HG02840 (cell line): ENCODE results near the gene CHORDC1.
"Not testable (repeated sequence)": the region's sequence is repeated elsewhere in the genome, so short reads cannot be mapped to it uniquely, and the experiment has no call there.

Experiments used
- ATAC-seq: cut with Tn5 transposase; IDR thresholded peaks from one replicate; pipeline ENCODE4 v1.9.1; 2021; ENCODE audit warnings: mild to moderate bottlenecking, moderate library complexity, moderate number of reproducible peaks; ENCODE audit not compliant: unreplicated experiment, low FRiP score

Gene CHORDC1

DNA sequence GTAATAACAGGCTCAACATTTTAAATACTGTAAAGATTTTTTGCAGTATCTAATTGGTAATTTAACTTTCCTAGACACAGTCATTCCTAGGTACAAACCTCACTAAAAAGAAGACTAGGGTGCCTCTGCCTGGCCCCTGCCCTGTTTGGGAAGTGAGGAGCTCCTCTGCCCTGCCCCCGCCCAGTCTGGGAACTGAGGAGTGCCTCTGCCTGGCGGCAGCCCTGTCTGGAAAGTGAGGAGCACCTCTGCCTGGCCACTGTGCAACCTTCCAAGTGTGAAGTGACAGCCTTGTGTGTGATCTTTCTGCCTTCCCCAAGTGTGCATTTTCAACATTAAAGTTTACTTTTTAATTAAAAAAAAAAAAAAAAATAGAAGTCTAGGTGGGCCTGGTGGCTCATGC is 4.2 kb downstream of the CHORDC1 start:
- ATAC-seq, result no peak

DNA sequence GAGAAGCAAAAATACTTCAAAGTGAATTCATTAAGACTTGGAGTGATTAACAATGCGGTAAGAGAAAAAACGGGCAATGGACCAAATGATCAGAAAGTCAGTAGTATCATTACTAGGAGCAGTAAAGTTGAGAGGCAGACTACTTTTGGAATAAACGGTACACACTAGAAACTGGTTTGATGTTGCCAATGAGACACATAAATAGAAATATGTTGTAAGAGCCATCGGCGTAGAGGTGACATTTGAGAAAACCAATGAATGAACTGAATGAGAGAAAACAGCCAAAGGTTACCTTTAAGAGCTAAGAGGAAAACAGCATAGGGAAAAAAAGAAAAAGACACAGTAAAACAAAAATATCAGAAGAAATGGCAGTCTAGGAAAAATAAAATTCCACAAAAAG is 6.2 kb downstream of the CHORDC1 start:
- ATAC-seq, result no peak

DNA sequence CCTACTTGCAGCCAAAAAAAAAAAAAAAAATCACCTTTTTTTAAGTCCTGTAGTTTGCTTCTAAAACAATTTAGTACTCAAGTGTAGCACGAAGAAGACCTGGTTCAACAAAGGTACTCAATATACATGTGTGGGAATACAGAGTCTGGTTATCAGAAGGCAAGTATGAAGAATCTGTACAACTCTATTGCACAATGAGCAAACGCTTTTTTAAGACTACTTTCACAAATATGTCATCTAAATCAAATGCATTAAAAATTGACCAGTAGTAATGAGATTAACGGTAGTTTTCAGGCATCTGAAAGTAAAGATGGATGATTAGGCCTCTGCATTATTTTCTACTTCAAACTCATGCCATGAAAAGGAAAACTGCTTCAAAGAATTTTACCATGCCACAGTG is 9.5 kb downstream of the CHORDC1 start:
- ATAC-seq, result no peak

DNA sequence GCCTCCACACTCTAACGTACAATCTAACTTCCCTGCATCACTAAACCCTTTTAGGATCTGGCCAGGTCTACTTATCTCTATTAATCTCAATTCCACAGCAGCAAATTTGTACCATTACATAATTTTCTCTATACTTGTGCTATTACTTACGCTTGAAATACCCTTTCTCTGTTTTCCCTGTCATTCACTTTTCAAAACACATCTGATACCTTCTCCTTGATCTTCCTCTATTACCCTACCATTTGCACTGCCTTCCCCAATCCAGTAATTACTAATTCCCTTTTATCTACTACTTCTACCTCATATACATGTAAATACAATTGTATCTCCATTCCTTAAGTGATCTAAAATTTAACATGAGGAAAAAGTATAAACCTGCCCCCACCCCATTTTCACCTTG is 14.0 kb downstream of the CHORDC1 start:
- no peak for ATAC-seq

DNA sequence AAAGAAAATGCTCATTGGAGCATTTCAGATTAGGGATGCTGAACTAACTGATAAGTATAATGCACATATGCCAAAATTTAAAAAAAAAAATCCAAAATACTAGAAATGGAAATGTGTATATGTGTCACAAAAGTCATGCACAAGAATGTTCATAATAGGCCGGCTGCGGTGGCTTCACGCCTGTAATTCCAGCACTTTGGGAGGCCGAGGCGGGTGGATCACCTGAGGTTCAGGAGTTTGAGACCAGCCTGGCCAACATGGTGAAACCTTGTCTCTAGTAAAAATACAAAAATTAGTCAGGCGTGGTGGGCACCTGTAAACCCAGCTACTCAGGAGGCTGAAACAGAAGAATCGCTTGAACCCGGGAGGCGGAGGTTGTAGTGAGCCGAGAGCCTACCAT is 14.9 kb downstream of the CHORDC1 start:
- ATAC-seq, result not testable (repeated sequence)

DNA sequence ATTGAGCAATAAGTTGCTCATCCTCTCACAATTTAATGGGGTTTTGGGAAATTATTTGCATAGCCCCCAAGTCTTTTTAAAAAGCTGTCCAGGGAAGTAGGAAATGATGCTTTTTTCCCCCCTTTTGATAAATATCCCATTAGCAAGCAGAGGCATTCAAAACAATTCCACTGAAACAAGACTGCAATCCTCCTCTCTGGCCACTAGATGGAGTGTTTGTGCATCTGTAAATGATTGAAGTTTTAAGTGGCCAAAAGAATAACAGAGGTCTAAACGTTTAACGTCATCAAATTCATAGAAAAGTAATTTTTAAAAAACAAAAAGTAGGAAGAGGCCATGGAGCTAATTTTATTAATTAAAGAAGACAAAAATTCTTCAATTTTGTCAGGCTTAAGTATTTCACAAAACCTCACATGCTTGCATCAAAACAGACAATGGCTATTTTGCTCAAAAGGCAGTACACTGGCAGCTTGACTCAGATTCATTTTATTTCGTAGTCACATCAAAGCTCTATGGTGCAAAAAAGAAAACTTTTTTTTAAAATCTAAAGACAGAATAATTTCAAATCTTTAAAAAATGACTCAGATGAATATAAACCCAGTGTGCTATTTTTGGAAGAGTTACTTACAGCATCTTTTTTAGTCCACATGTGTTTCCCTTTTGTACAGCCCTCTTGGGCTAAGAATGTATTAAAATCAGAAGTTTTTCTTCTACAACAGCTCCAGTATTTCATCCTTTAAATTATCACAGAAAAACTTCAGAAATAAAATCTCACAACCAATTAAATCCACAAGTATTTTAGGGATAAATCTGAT is 17.8 kb downstream of the CHORDC1 start:
- ATAC-seq, result peak; percentile 52

DNA sequence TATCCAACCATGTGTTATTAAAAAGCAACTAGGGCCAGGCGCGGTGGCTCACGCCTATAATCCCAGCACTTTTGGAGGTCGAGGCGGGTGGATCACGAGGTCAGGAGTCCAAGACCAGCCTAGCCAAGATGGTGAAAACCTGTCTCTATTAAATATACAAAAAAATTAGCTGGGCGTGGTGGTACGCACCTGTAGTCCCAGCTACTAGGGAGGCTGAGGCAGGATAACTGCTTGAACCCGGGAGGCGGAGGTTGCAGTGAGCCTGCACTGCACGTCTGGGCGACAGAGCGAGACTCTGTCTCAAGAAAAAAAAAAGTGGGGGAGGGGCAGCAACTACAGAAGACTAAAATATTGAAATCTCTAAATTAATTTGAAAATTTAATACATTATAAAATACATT is 18.4 kb downstream of the CHORDC1 start:
- no peak for ATAC-seq

DNA sequence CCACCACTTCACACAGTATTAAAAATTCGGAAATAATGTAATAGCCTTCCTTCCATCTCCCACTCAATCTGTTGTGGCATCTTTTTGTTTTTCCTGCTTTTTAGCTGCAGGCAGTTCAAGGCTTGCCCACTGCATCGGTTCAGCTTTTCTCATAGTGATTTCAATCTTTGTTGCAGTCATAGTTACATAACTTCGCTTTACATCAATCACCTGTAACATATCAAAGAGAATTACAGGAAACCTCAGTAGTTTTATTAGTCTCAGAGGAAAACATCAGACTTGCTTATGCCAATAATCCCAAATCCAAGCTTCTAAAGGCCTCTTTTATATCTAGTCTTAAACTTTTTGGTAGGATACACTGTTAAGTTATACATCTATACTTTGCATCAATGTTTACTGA is 20.5 kb downstream of the CHORDC1 start:
- no peak for ATAC-seq

DNA sequence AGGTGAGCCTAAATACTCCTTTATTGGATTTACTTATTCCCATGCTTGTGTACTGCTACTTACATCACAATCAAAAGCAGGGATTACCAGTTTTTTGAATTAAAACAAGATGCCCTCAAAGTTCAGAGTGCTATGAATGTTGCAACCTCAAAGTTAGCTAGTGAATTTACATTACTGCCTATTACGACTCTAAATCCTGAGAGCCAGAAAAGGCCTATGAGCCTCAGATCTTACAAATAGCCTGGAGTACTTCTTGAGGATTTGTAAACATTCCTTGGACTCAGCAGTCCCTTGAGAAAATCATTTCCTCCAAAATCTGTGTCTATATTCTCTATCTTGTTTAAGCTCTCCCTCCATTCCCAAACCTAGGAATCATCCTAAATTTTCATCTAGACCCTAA is 25.5 kb downstream of the CHORDC1 start:
- ATAC-seq, result no peak

DNA sequence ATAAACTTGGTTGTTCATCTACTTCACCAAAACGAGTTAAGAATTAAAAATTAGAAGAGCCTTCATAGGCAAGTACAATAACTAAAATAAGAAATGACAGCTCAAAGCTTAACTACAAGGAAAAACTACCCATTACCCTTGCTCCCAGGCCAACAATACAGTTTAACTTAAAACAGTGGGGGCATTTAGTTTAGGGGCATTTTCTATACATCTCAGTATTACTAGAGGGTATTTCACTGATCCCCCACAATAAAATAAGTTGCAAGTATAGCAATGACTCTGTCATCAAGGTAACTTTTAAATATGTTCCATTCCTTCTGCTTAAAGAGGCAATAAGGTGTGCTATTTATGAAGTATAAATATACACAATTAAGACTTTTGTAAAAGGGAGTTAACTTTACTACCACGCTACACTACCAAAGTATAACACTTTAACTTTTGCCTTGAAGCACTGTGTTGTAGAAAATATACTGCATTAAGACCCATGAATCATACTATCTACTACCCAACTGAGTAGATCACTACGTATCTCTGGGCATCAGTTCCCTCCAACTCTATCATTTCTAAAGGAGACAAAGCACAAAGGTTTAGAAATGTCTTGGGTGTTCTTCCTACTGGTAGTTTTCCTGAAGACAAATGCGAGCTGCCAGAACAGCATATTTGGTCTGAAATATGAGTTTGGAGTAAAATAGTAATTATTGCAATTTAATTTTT is 29.8 kb downstream of the CHORDC1 start:
- no peak for ATAC-seq

DNA sequence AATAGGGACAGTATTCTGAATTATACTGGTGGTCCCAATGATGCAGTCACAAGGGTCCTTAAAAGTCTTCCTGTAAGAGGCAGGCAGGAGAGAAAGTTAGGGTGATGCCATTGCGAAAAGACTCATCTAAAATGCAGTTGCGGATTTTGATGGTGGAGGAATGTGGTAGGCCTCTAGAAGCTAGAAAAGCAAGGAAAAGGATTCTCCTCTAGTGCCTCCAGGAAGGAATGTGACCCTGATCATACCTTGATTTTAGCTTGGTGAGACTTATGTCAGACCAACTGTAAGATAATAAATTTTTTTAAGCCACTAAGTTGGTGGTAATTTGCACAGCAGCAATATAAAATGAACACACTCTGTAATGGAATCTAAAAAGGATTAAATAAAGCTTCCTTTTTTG is 33.8 kb downstream of the CHORDC1 start:
- no peak for ATAC-seq

DNA sequence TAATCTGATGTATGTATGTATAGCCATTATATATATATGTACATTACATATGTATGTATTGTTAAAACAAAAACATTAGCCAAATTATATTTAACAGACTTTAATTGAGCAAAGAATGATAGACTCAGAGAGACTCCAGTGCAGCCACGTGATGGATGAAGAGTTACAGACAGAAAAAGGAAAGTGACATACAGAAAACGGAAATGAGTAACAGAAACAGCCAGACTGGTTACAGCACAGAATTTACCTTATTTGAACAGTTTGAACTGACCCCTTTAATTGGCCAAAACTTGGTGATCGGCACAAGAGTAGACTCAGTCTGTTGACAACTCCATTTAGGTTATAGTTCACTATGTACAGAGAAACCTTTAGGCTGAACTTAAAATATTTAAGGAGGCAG is 35.0 kb downstream of the CHORDC1 start:
- ATAC-seq, result no peak

DNA sequence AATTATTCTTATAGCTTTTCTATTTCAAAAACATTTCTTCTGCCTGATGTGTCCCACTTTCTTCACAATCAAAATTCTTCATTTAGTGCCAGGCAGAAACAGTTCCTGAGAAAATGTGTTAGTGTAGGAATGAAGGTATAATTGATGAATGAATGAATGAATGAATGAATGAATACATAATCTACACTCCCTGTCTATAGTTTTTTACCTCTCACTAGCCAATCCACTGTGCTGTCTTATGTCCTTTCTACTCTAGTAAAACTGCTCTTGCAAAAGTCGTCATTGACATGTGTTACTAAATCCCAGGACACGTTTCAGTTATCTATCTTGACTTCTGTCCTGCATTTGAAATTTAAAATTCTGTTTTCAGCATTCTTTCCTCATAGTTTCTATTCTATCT is 42.9 kb downstream of the CHORDC1 start:
- no peak for ATAC-seq

DNA sequence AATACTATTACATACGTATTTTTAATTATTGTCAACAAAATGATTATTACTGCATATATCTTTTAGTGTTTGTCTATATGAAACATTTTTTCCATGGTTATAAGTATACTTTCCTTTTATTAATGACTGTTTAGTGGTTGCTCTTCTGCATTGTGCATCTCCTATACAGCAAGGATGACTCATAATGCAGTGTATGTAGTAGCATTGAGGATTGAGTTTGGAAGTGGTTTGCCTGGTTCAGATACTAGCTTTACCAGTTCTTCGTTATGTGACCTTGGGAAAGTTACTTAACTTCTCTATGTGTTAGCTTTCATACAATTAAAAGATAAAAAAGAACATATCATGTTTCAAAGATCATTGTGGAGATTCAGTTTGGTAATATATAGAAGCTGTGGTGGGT is 44.1 kb downstream of the CHORDC1 start:
- ATAC-seq, result no peak

DNA sequence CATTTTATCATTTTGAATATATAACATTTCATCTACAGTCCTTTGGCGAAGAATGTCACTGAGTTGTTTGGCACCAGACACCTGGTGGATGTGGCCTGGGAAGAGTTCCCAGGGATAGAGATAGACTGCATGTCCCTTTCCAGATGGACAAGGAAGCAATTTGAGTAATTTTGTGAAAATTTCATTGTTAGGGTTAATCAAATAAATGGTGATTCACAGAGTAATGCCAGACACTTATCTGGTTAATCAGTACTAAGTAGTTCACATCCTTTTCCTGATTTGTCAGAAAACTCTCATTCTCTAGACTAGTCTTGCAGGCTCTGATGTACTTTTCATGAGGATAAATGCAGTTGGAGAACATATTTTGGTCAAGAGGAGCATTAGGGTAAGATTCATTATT is 46.8 kb downstream of the CHORDC1 start:
- no peak for ATAC-seq

DNA sequence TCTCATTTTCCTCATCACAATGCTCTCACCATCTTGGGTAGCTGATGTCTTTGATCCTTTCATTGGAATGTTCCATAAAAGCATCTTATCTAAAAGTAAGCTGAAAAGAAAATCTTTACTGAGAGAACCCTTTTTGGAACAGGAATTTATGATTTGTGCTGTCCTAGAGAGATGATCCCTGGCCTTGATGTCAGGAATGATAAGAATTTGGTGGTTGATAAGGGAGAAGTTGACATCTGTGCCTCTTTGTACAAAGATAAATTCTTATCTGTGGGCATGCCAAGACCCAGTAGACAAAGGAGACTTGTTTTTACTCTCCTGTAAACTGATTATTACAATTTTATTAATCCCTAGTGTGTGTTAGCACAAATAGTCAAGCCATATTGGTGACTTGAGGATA is 51.5 kb downstream of the CHORDC1 start:
- ATAC-seq, result no peak

DNA sequence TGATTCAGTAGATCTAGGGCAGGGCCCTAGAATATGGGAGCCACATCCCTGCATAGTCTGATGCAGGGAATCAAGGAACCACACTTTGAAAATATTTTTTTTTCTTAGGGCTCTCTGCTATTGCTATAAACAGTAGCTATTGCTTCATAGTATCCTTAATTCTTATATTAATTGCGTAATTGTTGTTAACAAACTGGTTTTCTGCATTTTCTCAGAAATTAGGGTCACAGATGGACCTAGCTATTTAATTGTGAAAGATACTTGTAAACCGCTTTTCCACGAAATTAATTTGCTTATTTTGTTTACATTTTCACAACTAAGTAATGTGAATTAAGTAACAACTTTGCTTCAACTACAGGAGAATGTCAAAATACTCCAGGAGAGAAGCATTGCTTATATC is 54.3 kb downstream of the CHORDC1 start:
- no peak for ATAC-seq

DNA sequence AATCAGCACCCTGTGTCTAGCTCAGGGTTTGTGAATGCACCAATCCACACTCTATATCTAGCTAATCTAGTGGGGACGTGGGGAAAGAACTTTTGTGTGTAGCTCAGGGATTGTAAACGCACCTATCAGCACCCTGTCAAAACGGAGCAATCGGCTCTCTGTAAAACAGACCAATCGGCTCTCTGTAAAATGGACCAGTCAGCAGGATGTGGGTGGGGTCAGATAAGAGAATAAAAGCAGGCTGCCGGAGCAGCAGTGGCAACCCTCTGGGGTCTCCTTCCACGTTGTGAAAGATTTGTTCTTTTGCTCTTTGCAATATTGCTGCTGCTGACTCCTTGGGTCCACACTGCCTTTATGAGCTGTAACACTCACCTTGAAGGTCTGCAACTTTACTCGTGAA is 55.1 kb downstream of the CHORDC1 start:
- not testable (repeated sequence) for ATAC-seq

DNA sequence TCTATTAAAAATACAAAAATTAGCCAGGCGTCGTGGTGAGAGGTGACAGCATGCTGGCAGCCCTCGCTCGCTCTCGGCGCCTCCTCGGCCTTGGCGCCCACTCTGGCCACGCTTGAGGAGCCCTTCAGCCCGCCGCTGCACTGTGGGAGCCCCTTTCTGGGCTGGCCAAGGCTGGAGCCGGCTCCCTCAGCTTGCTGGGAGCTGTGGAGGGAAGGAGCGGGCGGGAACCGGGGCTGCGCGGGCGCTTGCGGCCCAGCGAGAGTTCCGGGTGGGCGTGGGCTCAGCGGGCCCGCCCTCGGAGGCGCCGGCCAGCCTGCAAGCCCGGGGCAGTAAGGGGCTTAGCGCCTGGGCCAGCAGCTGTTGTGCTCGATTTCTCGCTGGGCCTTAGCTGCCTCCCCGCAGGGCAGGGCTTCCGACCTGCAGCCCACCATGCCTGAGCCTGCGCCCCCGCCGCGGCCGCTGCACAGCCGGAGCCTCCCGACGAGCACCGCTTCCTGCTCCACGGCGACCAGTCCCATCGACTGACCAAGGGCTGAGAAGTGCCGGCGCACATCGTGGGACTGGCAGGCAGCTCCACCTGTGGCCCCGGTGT is 55.8 kb downstream of the CHORDC1 start:
- ATAC-seq, result not testable (repeated sequence)
